Adipocyte (in vitro differentiated cells): ENCODE measurements around the gene SPRN.
"Not testable (repeated sequence)": the region's sequence is repeated elsewhere in the genome, so short reads cannot be mapped to it uniquely, and the experiment has no call there.

Experiments used
- DNase-seq: peaks from one replicate; pipeline ENCODE4 v3.0.0-alpha.2; 2015; ENCODE audit warnings: low read depth
- H3K27me3 ChIP-seq: replicated peaks from 2 replicates; pipeline ENCODE4 v1.7.0; 2013; ENCODE audit warnings: mild to moderate bottlenecking, low read length, moderate library complexity; ENCODE audit not compliant: control insufficient read depth, insufficient read depth
- H3K36me3 ChIP-seq: 2 replicates; pipeline ENCODE4 v1.7.0; 2013; ENCODE audit warnings: low read length, mild to moderate bottlenecking, moderate library complexity; ENCODE audit not compliant: control insufficient read depth, insufficient read depth, severe bottlenecking
- H3K4me1 ChIP-seq: 2 replicates; pipeline ENCODE4 v1.7.0; 2013; ENCODE audit warnings: mild to moderate bottlenecking, low read length, moderate library complexity; ENCODE audit not compliant: control insufficient read depth, insufficient read depth
- H3K4me3 ChIP-seq: 2 replicates; pipeline ENCODE4 v1.7.0; 2013; ENCODE audit warnings: mild to moderate bottlenecking, low read length, moderate library complexity
- H3K9ac ChIP-seq: 2 replicates; pipeline ENCODE4 v1.7.0; 2013; ENCODE audit warnings: mild to moderate bottlenecking, low read length, moderate library complexity
- H3K9me3 ChIP-seq: 2 replicates; pipeline ENCODE4 v1.7.0; 2013; ENCODE audit warnings: mild to moderate bottlenecking, low read length, moderate library complexity; ENCODE audit not compliant: control insufficient read depth

The SPRN gene, protein sequence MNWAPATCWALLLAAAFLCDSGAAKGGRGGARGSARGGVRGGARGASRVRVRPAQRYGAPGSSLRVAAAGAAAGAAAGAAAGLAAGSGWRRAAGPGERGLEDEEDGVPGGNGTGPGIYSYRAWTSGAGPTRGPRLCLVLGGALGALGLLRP

GRCh38 chr10:133424601-133425000 lies at the start of gene SPRN:
SPRN (minus strand) TSS chr10:133424625; CDS start chr10:133423681, 944 bp downstream.
- not testable (repeated sequence) for H3K4me3 ChIP-seq, H3K27me3 ChIP-seq, H3K9me3 ChIP-seq, DNase-seq, H3K9ac ChIP-seq, H3K4me1 ChIP-seq
- peaks cover 13% of the 10 kb centered on the region for H3K36me3 ChIP-seq

GRCh38 chr10:133474027-133474426 lies 49.6 kb upstream of the SPRN start:
- H3K4me3 ChIP-seq = no peak overlapping the region
- H3K4me1 ChIP-seq = no peaks in the 10 kb centered on the region
- DNase-seq = no peak
- no peaks in the 10 kb centered on the region for H3K36me3 ChIP-seq
- H3K9me3 ChIP-seq = no peaks in the 10 kb centered on the region
- H3K27me3 ChIP-seq = no peaks in the 10 kb centered on the region
- H3K9ac ChIP-seq = no peak overlapping the region

DNA sequence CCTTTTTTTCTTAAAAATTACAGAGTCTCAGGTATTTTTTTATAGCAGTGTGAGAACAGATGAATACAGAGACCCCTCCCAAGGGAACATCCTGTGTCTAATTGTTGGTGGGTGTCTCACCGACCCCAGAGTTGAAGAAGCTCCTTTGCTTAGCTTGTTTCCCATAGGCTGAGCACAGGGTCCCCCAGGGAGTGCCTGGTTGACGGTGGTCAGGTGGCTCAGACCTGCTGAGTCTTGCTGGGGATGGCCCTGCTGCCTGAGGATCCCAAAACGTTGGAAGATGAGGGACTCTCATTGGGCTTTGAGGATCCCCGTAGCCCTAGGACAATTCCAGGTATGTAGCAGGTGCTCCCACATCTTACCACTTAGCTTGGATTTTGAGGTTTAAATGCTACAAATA lies 48.8 kb upstream of the SPRN start:
- H3K27me3 ChIP-seq = no peaks in the 10 kb centered on the region
- no peaks in the 10 kb centered on the region for H3K9me3 ChIP-seq
- H3K4me1 ChIP-seq = no peaks in the 10 kb centered on the region
- H3K36me3 ChIP-seq = no peaks in the 10 kb centered on the region
- no peak for DNase-seq
- no peak overlapping the region for H3K9ac ChIP-seq
- H3K4me3 ChIP-seq = no peak overlapping the region

DNA sequence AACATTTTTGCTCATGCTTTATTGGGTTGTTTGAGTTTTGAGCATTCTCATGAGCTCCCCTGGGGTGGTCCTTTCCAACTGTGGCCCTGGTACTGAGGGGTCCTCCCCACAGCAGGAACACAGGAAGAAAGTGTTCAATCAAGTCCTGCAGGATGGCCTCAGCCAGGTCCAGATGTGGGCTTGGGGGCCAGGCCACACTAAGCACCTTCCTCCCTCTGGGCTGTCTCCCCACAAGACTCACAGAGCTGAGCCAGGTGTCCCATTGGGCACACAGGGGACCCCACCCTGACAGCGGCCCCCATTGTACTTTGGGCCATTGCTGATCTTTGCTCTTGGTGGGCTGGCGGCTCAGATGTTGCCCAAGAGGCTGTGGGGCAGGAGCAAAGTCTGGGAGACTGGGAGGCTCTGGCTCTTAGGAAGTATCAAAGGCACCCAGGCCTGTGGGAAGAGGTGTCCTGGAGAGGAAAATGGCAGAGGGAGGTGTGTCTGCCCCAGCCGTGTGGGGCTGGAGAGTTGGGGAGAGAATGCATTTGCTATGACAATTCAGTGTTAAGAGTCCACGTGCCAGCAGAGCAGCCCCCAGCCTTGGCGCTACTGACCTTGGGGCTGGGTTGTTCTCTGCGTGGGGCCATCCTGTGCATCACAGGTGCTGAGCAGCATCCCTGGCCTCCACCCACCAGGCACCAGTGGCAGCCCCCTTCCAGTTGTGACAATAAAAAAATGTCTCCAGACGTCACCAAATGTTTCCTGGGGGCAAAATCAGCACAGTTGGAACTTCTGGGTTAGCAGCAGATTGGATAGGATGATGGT lies 47.1 kb upstream of the SPRN start:
- no peak for DNase-seq
- no peak overlapping the region for H3K9ac ChIP-seq
- H3K9me3 ChIP-seq = no peaks in the 10 kb centered on the region
- H3K4me3 ChIP-seq = no peak overlapping the region
- no peaks in the 10 kb centered on the region for H3K4me1 ChIP-seq
- H3K36me3 ChIP-seq = peaks cover 5% of the 10 kb centered on the region
- no peaks in the 10 kb centered on the region for H3K27me3 ChIP-seq

DNA sequence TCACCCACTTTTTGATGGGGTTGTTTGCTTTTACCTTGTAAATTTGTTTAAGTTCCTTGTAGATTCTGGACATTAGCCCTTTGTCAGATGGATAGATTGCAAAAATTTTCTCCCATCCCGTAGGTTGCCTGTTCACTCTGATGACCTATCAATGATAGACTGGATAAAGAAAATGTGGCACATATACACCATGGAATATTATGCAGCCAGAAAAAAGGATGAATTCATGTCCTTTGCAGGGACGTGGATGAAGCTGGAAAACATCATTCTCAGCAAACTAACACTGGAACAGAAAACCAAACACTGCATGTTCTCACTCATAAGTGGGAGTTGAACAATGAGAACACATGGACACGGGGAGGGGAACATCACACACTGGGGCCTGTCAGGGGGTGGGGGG lies 44.8 kb upstream of the SPRN start:
- DNase-seq, H3K9me3 ChIP-seq, H3K27me3 ChIP-seq, H3K9ac ChIP-seq, H3K36me3 ChIP-seq, H3K4me3 ChIP-seq, H3K4me1 ChIP-seq: not testable (repeated sequence)

GRCh38 chr10:133467286-133467911 lies 43.0 kb upstream of the SPRN start:
- peaks cover 5% of the 10 kb centered on the region for H3K36me3 ChIP-seq
- no peaks in the 10 kb centered on the region for H3K9me3 ChIP-seq
- H3K4me1 ChIP-seq = no peaks in the 10 kb centered on the region
- no peaks in the 10 kb centered on the region for H3K27me3 ChIP-seq
- no peak for DNase-seq
- no peak overlapping the region for H3K9ac ChIP-seq
- H3K4me3 ChIP-seq = no peak overlapping the region

- H3K27me3 ChIP-seq = no peaks in the 10 kb centered on the region
- no peaks in the 10 kb centered on the region for H3K9me3 ChIP-seq
- no peak overlapping the region for H3K4me3 ChIP-seq
- H3K4me1 ChIP-seq = no peaks in the 10 kb centered on the region
- H3K9ac ChIP-seq = no peak overlapping the region
- DNase-seq = no peak
- peaks cover 5% of the 10 kb centered on the region for H3K36me3 ChIP-seq
These were observed 42.4 kb upstream of the SPRN start for GRCh38 chr10:133466683-133467275.

DNA sequence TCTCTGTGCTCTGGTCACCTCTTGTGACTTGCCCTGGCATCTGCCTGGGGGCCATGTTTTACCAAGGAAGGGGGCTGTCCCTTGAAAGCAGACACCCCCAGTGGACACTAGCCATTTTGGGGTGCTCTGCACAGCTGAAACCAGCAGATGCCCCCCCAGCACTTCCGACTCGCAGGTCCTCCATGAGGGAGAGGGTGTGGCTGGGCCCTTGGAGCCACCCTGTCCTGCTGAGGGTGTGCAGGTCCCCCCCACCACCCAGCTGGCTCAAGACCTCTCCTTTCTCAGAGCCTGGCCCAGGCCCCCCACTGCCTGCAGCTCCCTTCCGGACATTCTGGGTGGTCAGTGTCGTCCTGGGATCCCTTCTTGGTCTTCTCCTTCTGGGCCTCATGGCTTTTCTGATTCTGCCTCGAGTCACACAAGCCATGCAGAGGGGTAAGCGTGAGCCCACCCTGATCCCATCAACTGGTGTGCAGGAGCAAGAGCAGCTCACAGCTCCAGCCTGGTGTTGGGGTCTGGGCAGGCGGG lies 41.6 kb upstream of the SPRN start:
- H3K9me3 ChIP-seq = no peaks in the 10 kb centered on the region
- H3K27me3 ChIP-seq = no peaks in the 10 kb centered on the region
- H3K4me3 ChIP-seq = no peak overlapping the region
- DNase-seq = no peak
- peaks cover 5% of the 10 kb centered on the region for H3K36me3 ChIP-seq
- no peak overlapping the region for H3K9ac ChIP-seq
- no peaks in the 10 kb centered on the region for H3K4me1 ChIP-seq

- Histone ChIP-seq H3K27me3 (no peaks in the 10 kb centered on the region), H3K4me1 (no peaks in the 10 kb centered on the region), H3K9ac (no peak overlapping the region), H3K36me3 (peaks cover 5% of the 10 kb centered on the region), H3K9me3 (no peaks in the 10 kb centered on the region), H3K4me3 (no peak overlapping the region)
- no peak for DNase-seq
These were observed 40.9 kb upstream of the SPRN start for GRCh38 chr10:133465191-133465949.

- H3K9me3 ChIP-seq = no peaks in the 10 kb centered on the region
- no peak for DNase-seq
- no peaks in the 10 kb centered on the region for H3K4me1 ChIP-seq
- H3K27me3 ChIP-seq = no peaks in the 10 kb centered on the region
- H3K4me3 ChIP-seq = no peak overlapping the region
- H3K36me3 ChIP-seq = peaks cover 5% of the 10 kb centered on the region
- no peak overlapping the region for H3K9ac ChIP-seq
These were observed 40.2 kb upstream of the SPRN start for GRCh38 chr10:133464582-133465031.
